Esophagus muscularis mucosa (tissue), 4 donors: Measurements from ENCODE around the gene PEX14. TPM values are rescaled to one million over a fixed set of nuclear protein-coding genes. Genes with fewer than 3 reads are reported as not detected.

Experiments used
- DNase-seq: peaks from one replicate; pipeline ENCODE4 v3.0.0-alpha.2; 2017; ENCODE audit errors: extremely low spot score
- H3K27ac ChIP-seq, 4 donors: fragments of 200-600 bp; sonication (generic); replicated peaks in 1 of 4; 1 replicate in 3 of 4; 2 replicates in 1 of 4; pipeline ENCODE4 v1.5.1; 2016 to 2019; ENCODE audit warnings: mild to moderate bottlenecking in 1 of 4
- H3K27me3 ChIP-seq, 4 donors: fragments of 200-600 bp; sonication (generic); one replicate each; pipeline versions ENCODE4 v1.5.1 to v1.6.0; 2016 to 2019
- H3K36me3 ChIP-seq, 4 donors: fragments of 200-600 bp; sonication (generic); one replicate each; pipeline ENCODE4 v1.5.1; 2016 to 2019
- H3K4me1 ChIP-seq, 4 donors: fragments of 200-600 bp; sonication (generic); one replicate each; pipeline ENCODE4 v1.5.1; 2016 to 2019
- H3K4me3 ChIP-seq, 4 donors: fragments of 200-600 bp; sonication (generic); 1 replicate in 2 of 4; 2 replicates in 2 of 4; pipeline ENCODE4 v1.5.1; 2016 to 2019; ENCODE audit warnings: mild to moderate bottlenecking in 4 of 4, moderate library complexity in 1 of 4
- H3K9me3 ChIP-seq, 4 donors: fragments of 200-600 bp; sonication (generic); 1 replicate in 3 of 4; 2 replicates in 1 of 4; pipeline ENCODE4 v1.5.1; 2016 to 2019
- CTCF ChIP-seq, 3 experiments: fragments of 200-600 bp in 2 of 3; fragments of 450-650 bp in 1 of 3; sonication (generic) in 2 of 3; IDR thresholded peaks; one replicate each; pipeline ENCODE4 v1.5.1; 2017 to 2019; ENCODE audit warnings: antibody characterized with exemption in 3 of 3, mild to moderate bottlenecking in 2 of 3, moderate library complexity in 1 of 3
- EP300 ChIP-seq: sonication (generic); formaldehyde crosslinking; IDR thresholded peaks from one replicate; pipeline ENCODE4 v1.6.1; 2017; ENCODE audit warnings: antibody characterized with exemption
- POLR2A ChIP-seq: fragments of 450-650 bp; IDR thresholded peaks from one replicate; pipeline ENCODE4 v1.6.1; 2017; ENCODE audit warnings: antibody characterized with exemption, moderate library complexity, mild to moderate bottlenecking, low read depth
- POLR2AphosphoS5 ChIP-seq, 2 donors: sonication (generic); formaldehyde crosslinking; IDR thresholded peaks; one replicate each; pipeline ENCODE4 v1.6.1; 2017; ENCODE audit warnings: antibody characterized with exemption in 2 of 2
- WGBS: methylation state at CpG from one replicate; pipeline ENCODE4 v1.1.5; 2018; 5-methylcytosine and 5-hydroxymethylcytosine counted together
- intact Hi-C: fragments of 100-400 bp; cut with DNase I; formaldehyde crosslinking; loops from one replicate; pipeline ENCODE4 v1.15.1; 2023
- total RNA-seq, 4 donors: library from RNA; depleted of rRNA; stranded (reverse); fragments of >200 nt; gene quantifications; one replicate each; pipeline versions ENCODE4 v1.1.0 to v1.2.1, GENCODE V29; 2016

The PEX14 gene
- total RNA-seq, 4 donors from 2014 or later = 16.2 to 24.2 (median 20.1) TPM

DNA sequence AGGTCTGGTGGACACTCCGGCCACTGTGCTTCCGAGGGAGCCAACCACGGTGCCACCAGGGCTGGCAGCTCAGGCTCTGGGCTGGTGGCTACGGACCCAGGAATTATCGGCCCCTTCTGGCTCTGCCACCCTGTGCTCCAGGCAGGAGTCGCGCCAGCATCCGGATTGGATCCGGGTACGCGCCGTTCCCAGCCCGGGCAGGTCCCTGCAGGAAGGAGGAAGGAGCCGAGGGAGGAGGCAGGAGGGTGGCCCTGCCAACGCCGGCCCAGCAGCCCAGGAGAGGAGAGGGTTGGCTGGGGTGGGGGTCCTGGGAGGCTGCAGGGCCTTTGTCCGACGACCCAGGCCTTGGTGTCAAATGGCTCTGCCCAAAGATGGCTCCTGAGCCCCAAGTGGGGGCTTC is 161.2 kb downstream of the PEX14 start:
- Histone ChIP-seq H3K27me3 (no peaks in the 10 kb centered on the region), H3K9me3 (no peaks in the 10 kb centered on the region), H3K4me1 (peaks cover 24 to 83% (median 70%) of the 10 kb centered on the region in 4 donors), H3K27ac (peak overlapping the region; percentile 68 to 83 (median 74)), H3K36me3 (peaks cover 0 to 30% (median 10%) of the 10 kb centered on the region in 4 donors), H3K4me3 (no peak overlapping the region)
- no peak for TF ChIP-seq EP300
- TF ChIP-seq POLR2AphosphoS5 (IDR thresholded peaks at IDR 0.05) = no peak
- no peak for TF ChIP-seq POLR2A
- TF ChIP-seq CTCF (IDR thresholded peaks at IDR 0.05) = no peak
- intact Hi-C loops = no loop called here
- no peak for DNase-seq
- WGBS = 100% methylated on average over 5 of the region's 18 CpGs

- peaks cover 1 to 38% (median 19%) of the 10 kb centered on the region in 4 donors for H3K36me3 ChIP-seq
- peak overlapping the region; percentile 52 to 78 (median 66) for H3K27ac ChIP-seq
- no peaks in the 10 kb centered on the region for H3K27me3 ChIP-seq
- H3K9me3 ChIP-seq = no peaks in the 10 kb centered on the region
- TF ChIP-seq POLR2AphosphoS5 (IDR thresholded peaks at IDR 0.05) (no peak), CTCF (IDR thresholded peaks at IDR 0.05) (no peak), POLR2A (no peak), EP300 (no peak)
- no peak for DNase-seq
- intact Hi-C loops = no loop called here
- WGBS = 94% methylated on average over 9 of the region's 9 CpGs
- peaks cover 28 to 83% (median 68%) of the 10 kb centered on the region in 4 donors for H3K4me1 ChIP-seq
- H3K4me3 ChIP-seq = no peak overlapping the region
Measured at GRCh38 chr1:10637400-10637799, 162.7 kb downstream of the PEX14 start.

DNA sequence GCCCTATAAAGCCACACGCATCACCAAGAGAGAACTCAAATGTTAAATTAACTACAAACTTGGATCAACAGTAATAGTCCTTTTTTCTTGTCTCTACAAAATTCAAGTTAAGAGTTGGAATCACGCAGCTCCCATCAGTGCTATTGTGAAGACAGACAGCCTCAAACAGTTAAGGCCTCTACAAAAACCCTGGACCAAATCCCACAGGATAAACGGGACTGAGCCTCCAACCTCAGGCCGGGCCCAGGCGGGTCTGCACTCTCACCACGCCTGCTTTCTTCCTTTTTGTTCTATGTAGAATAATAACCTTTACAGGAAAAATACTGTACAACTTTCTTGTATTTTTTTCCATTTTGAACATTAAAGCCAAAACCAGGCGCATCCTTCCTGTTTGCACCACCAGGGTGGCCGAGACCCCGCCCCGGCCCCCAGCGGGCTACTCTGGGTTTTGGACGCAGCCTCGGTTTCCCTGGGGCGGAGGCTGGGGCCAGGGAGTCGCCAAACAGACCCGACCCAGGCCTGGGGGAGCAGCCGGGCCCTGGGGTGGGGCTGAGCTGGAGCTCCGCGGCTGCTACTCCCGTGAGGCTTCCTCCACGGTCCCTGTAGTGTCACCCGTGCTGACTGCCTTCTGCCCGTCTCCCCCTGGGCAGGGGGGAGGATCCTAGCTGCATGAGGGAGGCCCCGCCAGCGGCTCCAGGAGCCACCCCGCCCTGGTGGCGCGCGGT is 163.2 kb downstream of the PEX14 start:
- DNase-seq = no peak
- H3K4me3 ChIP-seq = peak overlapping the region; percentile 13 to 52 (median 40)
- TF ChIP-seq POLR2A (no peak), POLR2AphosphoS5 (IDR thresholded peaks at IDR 0.05) (peak in 1 of 2 donors; percentile 7)
- H3K27ac ChIP-seq = peak overlapping the region; percentile 52 to 78 (median 66)
- H3K27me3 ChIP-seq = no peaks in the 10 kb centered on the region
- H3K4me1 ChIP-seq = peaks cover 28 to 78% (median 62%) of the 10 kb centered on the region in 4 donors
- peaks cover 7 to 44% (median 25%) of the 10 kb centered on the region in 4 donors for H3K36me3 ChIP-seq
- intact Hi-C loops = no loop called here
- 55% methylated on average over 13 of the region's 29 CpGs for WGBS
- no peaks in the 10 kb centered on the region for H3K9me3 ChIP-seq

- DNase-seq = no peak
- H3K4me1 ChIP-seq = peaks cover 28 to 73% (median 59%) of the 10 kb centered on the region in 4 donors
- H3K27me3 ChIP-seq = no peaks in the 10 kb centered on the region
- peak overlapping the region; percentile 52 to 78 (median 66) for H3K27ac ChIP-seq
- TF ChIP-seq POLR2A (no peak), EP300 (no peak), CTCF (IDR thresholded peaks at IDR 0.05) (no peak), POLR2AphosphoS5 (IDR thresholded peaks at IDR 0.05) (no peak)
- 40% methylated on average over 35 of the region's 57 CpGs for WGBS
- H3K4me3 ChIP-seq = peak overlapping the region; percentile 13 to 52 (median 40)
- H3K9me3 ChIP-seq = no peaks in the 10 kb centered on the region
- peaks cover 9 to 49% (median 30%) of the 10 kb centered on the region in 4 donors for H3K36me3 ChIP-seq
- intact Hi-C loops = no loop called here
Measured at GRCh38 chr1:10638559-10639005, 163.8 kb downstream of the PEX14 start.

DNA sequence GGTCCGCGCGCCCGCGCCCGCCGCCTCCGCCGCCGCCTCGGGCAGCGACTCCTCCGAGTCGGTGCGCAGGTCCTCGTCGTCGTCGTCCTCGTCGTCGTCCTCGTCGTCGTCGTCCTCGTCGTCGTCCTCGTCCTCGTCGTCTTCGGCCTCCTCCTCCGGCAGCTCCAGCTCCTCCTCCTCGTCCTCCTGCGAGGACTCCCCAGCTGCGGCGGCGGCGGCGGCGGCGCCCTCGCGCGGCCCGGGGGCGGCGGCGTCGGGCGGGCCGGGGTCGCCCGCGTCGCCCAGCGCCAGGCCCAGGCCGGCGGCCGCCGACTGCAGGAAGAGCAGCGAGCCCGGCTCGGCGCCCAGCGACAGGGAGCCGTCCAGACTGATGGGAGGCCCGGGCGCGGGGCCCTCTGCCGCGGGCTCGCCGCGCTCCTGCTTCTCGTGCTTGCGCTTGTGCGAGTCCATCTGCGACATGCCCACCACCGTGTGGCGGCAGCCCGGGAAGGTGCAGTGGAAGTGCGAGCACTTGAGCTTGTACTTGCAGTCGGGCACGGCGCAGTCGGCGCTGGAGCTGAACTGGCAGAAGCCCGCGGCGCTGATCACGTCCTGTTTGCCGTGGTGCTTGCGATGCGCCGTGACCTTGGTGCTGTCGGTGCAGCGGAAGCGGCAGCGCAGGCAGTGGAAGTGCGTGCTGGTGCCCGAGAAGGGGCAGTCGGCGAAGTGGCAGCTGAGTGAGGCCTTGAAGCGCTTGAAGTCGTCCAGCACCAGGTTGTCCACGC is 164.4 kb downstream of the PEX14 start:
- Histone ChIP-seq H3K27ac (peak overlapping the region in 1 of 4 donors; percentile 77), H3K4me3 (peak overlapping the region in 2 of 4 donors; percentile 39 to 52), H3K9me3 (no peaks in the 10 kb centered on the region), H3K4me1 (peaks cover 28 to 69% (median 57%) of the 10 kb centered on the region in 4 donors), H3K27me3 (no peaks in the 10 kb centered on the region), H3K36me3 (peaks cover 10 to 55% (median 37%) of the 10 kb centered on the region in 4 donors)
- 54% methylated on average over 94 of the region's 108 CpGs for WGBS
- DNase-seq = no peak
- no peak for TF ChIP-seq POLR2AphosphoS5 (IDR thresholded peaks at IDR 0.05)
- TF ChIP-seq EP300 = no peak
- TF ChIP-seq POLR2A = no peak
- TF ChIP-seq CTCF (IDR thresholded peaks at IDR 0.05) = no peak
- intact Hi-C loops = no loop called here
